Lung (tissue), 12 donors: ENCODE results near the gene RARS1. TPM values are rescaled to one million over a fixed set of nuclear protein-coding genes. Genes with fewer than 3 reads are reported as not detected.

Source experiments
- ATAC-seq: fragments of 200-7000 bp; cut with Tn5 transposase; one replicate; pipeline ENCODE4 v1.9.1; 2020; ENCODE audit warnings: moderate number of reproducible peaks; ENCODE audit not compliant: insufficient read depth, low FRiP score
- DNase-seq, 3 donors: peaks; one replicate each; pipeline ENCODE4 v3.0.0-alpha.2; 2013 to 2017
- H3K27ac ChIP-seq, 2 donors: one replicate each; pipeline ENCODE4 v1.5.1; 2013; ENCODE audit warnings: mild to moderate bottlenecking in 2 of 2, moderate library complexity in 2 of 2, control low read depth in 1 of 2, inconsistent platforms in 1 of 2, low read depth in 1 of 2, low read length in 1 of 2
- H3K27me3 ChIP-seq, 3 donors: one replicate each; pipeline ENCODE4 v1.5.1; 2013; ENCODE audit warnings: low read length in 2 of 3; ENCODE audit not compliant: control insufficient read depth in 3 of 3, insufficient read depth in 3 of 3
- H3K36me3 ChIP-seq, 4 donors: one replicate each; pipeline ENCODE4 v1.5.1; 2013; ENCODE audit warnings: low read length in 4 of 4, mild to moderate bottlenecking in 1 of 4, moderate library complexity in 1 of 4; ENCODE audit not compliant: control insufficient read depth in 4 of 4, insufficient read depth in 4 of 4
- H3K4me1 ChIP-seq, 5 donors: one replicate each; pipeline ENCODE4 v1.5.1; 2013; ENCODE audit warnings: low read length in 5 of 5, mild to moderate bottlenecking in 2 of 5, moderate library complexity in 1 of 5; ENCODE audit not compliant: control insufficient read depth in 5 of 5, insufficient read depth in 5 of 5
- H3K4me3 ChIP-seq: one replicate; pipeline ENCODE4 v1.5.1; 2013; ENCODE audit warnings: mild to moderate bottlenecking, control low read depth, moderate library complexity
- H3K9ac ChIP-seq, 2 donors: one replicate each; pipeline ENCODE4 v1.5.1; 2013; ENCODE audit warnings: low read length in 2 of 2, control low read depth in 1 of 2; ENCODE audit not compliant: insufficient read depth in 1 of 2
- H3K9me3 ChIP-seq, 4 donors: one replicate each; pipeline ENCODE4 v1.5.1; 2013; ENCODE audit warnings: low read length in 3 of 4, mild to moderate bottlenecking in 1 of 4, moderate library complexity in 1 of 4; ENCODE audit not compliant: control insufficient read depth in 4 of 4, insufficient read depth in 3 of 4
- CTCF ChIP-seq: IDR thresholded peaks from 2 replicates; pipeline ENCODE4 v1.5.1; 2012; ENCODE audit warnings: mild to moderate bottlenecking; ENCODE audit errors: control extremely low read depth, extremely low read depth
- WGBS, 2 donors: extraction: QIAGEN DNeasy Blood & Tissue Kit; methylation state at CpG; one replicate each; pipeline ENCODE4 v1.1.7; 2013; 5-methylcytosine and 5-hydroxymethylcytosine counted together
- polyA plus RNA-seq, 2 donors: library from polyadenylated mRNA; stranded (reverse); fragments of 200-250 nt; gene quantifications; one replicate each; pipeline ENCODE4 v1.2.1, GENCODE V29; 2013
- total RNA-seq, 2 donors: library from RNA; depleted of rRNA in 1 of 2; stranded (reverse); fragments of >200 nt in 1 of 2; gene quantifications; one replicate each; pipeline ENCODE4 v1.2.1, GENCODE V29; 2014 to 2021
- donor health status: control.
- donor health status: control.
- donor health status: Bipolar disorder and iron deficiency.
- donor health status: healthy.
- donor health status: DM: yes; HTN: yes; CAD: no.

Gene RARS1
- total and polyA plus RNA-seq, 4 donors, result 28.5 to 116 (median 47.7) TPM

- DNase-seq (peak in 1 of 3 donors; percentile 43), ATAC-seq (no peak)
- H3K9ac ChIP-seq, result no peak overlapping the region
- H3K36me3 ChIP-seq, result peaks cover 0 to 2% (median 0%) of the 10 kb centered on the region in 4 donors
- H3K4me3 ChIP-seq, result no peak overlapping the region
- H3K9me3 ChIP-seq, result no peaks in the 10 kb centered on the region
- H3K27me3 ChIP-seq, result no peaks in the 10 kb centered on the region
- H3K27ac ChIP-seq, result no peak overlapping the region
- peaks cover 0 to 7% (median 0%) of the 10 kb centered on the region in 5 donors for H3K4me1 ChIP-seq
- 70 to 92% methylated on average over 2 of the region's 2 CpGs for WGBS, 2 donors
- no peak for TF ChIP-seq CTCF
These were observed 37.1 kb upstream of the RARS1 start for GRCh38 chr5:168449166-168449565.

- no peak for DNase-seq
- H3K36me3 ChIP-seq, result peaks cover 0 to 4% (median 0%) of the 10 kb centered on the region in 4 donors
- no peaks in the 10 kb centered on the region for H3K27me3 ChIP-seq
- WGBS, 2 donors, result 92 to 94% methylated on average over 3 of the region's 3 CpGs
- H3K4me1 ChIP-seq, result peaks cover 0 to 7% (median 0%) of the 10 kb centered on the region in 5 donors
- H3K4me3 ChIP-seq, result no peak overlapping the region
- no peaks in the 10 kb centered on the region for H3K9me3 ChIP-seq
- H3K9ac ChIP-seq, result no peak overlapping the region
- no peak overlapping the region for H3K27ac ChIP-seq
- ATAC-seq, result no peak
- no peak for TF ChIP-seq CTCF
These were observed 34.7 kb upstream of the RARS1 start for GRCh38 chr5:168451565-168451964.

DNA sequence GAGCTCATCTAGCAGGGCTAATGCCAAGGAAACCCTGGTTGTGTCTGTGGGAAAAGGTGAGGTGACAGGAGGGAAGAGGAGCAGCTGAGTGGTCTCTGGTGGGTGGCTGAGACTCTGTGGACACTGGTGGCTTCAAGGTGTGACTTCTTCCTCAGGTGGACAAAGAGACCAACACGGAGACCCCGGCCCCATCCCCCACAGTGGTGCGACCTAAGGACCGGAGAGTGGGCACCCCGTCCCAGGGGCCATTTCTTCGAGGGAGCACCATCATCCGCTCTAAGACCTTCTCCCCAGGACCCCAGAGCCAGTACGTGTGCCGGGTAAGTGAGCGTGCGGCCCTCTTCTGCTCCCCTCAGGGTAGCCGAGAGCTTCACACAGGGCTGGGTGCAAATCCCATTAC lies 31.1 kb upstream of the RARS1 start:
- no peak overlapping the region for H3K27ac ChIP-seq
- H3K27me3 ChIP-seq, result no peaks in the 10 kb centered on the region
- 93 to 95% methylated on average over 12 of the region's 12 CpGs for WGBS, 2 donors
- DNase-seq, result no peak
- H3K36me3 ChIP-seq, result peaks cover 0 to 4% (median 0%) of the 10 kb centered on the region in 4 donors
- no peaks in the 10 kb centered on the region for H3K9me3 ChIP-seq
- no peak overlapping the region for H3K9ac ChIP-seq
- H3K4me1 ChIP-seq, result peaks cover 0 to 1% (median 0%) of the 10 kb centered on the region in 5 donors
- ATAC-seq, result no peak
- H3K4me3 ChIP-seq, result no peak overlapping the region
- no peak for TF ChIP-seq CTCF

DNA sequence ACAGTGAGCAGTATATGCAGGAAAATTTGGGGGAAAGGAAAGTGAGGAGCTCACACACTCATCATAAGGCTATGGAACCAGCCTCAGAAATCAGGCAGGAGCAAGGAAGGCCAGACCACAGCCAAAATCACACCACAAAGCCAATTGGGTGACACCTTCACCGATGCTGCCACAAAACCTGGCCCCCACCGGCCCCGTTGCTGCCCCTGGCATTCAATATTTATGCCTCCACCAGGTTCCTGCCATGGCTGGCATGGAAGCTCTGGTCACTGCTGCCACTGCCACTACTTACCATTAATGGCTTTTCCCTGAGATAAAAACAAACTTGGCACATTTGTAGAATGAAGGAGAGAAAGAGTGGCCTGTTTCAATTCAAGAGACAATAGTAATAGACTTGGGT lies 28.7 kb upstream of the RARS1 start:
- Histone ChIP-seq H3K27me3 (no peaks in the 10 kb centered on the region), H3K36me3 (peaks cover 0 to 8% (median 0%) of the 10 kb centered on the region in 4 donors), H3K4me3 (no peak overlapping the region), H3K9ac (no peak overlapping the region), H3K9me3 (peaks cover 0 to 3% (median 0%) of the 10 kb centered on the region in 4 donors), H3K4me1 (peaks cover 0 to 1% (median 0%) of the 10 kb centered on the region in 5 donors), H3K27ac (no peak overlapping the region)
- WGBS, 2 donors, result 90 to 94% methylated on average over 3 of the region's 3 CpGs
- DNase-seq (no peak), ATAC-seq (no peak)
- TF ChIP-seq CTCF, result no peak
